ENCODE data around the gene IPCEF1. TPM values are rescaled to one million over a fixed set of nuclear protein-coding genes. Genes with fewer than 3 reads are reported as not detected.

Gene IPCEF1
- total RNA-seq, 4 donors from 2014 or later = 0.63 to 5.3 (median 1.9) TPM

DNA sequence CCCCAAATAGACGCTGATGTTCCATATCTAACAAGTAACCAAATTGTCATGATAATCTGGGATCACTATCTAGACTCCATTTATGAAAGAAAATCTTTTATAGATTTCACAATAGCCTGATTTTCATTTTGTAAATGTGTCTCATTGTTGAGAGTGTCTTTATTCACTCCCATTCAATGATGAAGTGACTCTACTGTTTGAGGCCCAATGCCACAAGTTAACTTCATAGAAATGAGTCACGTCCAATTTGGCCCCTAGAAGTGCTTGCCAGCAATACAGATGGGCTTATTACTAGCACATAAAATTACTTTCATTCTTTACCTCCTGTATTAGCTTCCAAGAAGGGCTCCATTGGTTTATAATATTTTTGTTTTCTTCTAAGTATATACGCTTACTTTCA, 6.3 kb downstream of the IPCEF1 start:
- DNase-seq (ENCODE audit: low spot score in 2 of 2) = no peak
- Histone ChIP-seq H3K36me3 (no peaks in the 10 kb centered on the region), H3K4me3 (no peak overlapping the region), H3K27ac (peak overlapping the region; percentile 53 to 75 (median 70)), H3K4me1 (peaks cover 0 to 5% (median 0%) of the 10 kb centered on the region in 4 donors), H3K9me3 (no peaks in the 10 kb centered on the region), H3K27me3 (no peaks in the 10 kb centered on the region)
- 58 to 61% methylated on average over 3 of the region's 3 CpGs for WGBS, 2 donors
- TF ChIP-seq, protein P1, sequence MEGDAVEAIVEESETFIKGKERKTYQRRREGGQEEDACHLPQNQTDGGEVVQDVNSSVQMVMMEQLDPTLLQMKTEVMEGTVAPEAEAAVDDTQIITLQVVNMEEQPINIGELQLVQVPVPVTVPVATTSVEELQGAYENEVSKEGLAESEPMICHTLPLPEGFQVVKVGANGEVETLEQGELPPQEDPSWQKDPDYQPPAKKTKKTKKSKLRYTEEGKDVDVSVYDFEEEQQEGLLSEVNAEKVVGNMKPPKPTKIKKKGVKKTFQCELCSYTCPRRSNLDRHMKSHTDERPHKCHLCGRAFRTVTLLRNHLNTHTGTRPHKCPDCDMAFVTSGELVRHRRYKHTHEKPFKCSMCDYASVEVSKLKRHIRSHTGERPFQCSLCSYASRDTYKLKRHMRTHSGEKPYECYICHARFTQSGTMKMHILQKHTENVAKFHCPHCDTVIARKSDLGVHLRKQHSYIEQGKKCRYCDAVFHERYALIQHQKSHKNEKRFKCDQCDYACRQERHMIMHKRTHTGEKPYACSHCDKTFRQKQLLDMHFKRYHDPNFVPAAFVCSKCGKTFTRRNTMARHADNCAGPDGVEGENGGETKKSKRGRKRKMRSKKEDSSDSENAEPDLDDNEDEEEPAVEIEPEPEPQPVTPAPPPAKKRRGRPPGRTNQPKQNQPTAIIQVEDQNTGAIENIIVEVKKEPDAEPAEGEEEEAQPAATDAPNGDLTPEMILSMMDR (IDR thresholded peaks at IDR 0.05) = no peak
- TF ChIP-seq EP300 (IDR thresholded peaks at IDR 0.05) = peak in 1 of 2 donors; percentile 69
- no peak for TF ChIP-seq POLR2A (IDR thresholded peaks at IDR 0.05)

DNA sequence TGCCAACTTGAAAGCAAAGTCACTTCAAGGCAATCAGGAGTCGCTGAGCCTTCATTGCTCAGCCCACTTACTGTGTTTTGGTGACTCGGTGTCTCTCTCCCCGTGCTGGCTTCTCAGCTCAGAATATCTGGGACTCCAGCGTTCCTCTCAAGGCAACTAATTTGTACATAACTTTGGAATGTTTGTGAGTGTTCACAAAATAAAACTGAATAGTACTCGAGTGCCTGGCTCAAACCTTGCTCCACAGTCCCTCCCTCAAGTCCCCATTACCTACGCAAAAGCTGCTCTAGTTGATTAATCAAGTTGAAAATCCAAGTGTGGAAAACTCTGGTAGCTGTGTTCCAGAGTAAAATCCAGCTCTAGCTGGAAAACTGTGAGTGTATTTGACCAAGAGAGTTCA, 8.6 kb downstream of the IPCEF1 start:
- Histone ChIP-seq H3K27ac (peak overlapping the region in 2 of 4 donors; percentile 34 to 56), H3K27me3 (no peaks in the 10 kb centered on the region), H3K9me3 (no peaks in the 10 kb centered on the region), H3K36me3 (no peaks in the 10 kb centered on the region), H3K4me3 (no peak overlapping the region), H3K4me1 (peaks cover 0 to 5% (median 0%) of the 10 kb centered on the region in 4 donors)
- 81 to 83% methylated on average over 6 of the region's 6 CpGs for WGBS, 2 donors
- TF ChIP-seq, protein P1 (IDR thresholded peaks at IDR 0.05) = no peak
- TF ChIP-seq POLR2A (IDR thresholded peaks at IDR 0.05) (no peak), EP300 (IDR thresholded peaks at IDR 0.05) (no peak)
- DNase-seq (ENCODE audit: low spot score in 2 of 2) = no peak

DNA sequence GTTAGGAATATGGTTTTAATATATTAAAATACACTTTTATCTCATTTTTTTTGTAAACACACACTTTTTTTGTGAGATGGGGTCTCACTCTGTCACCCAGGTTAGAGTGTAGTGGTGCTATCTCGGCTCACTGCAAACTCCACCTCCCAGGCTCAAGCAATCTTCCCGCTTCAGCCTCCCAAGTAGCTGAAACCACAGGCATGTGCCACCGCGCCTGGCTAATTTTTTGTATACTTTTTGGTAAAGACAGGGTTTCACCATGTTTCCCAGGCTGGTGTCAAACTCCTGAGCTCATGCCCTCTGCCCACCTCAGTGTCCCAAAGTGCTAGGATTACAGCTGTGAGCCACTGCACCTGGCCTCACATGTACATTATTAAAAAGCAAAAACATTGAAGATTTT, 10.8 kb downstream of the IPCEF1 start:
- H3K27me3 ChIP-seq = no peaks in the 10 kb centered on the region
- 92 to 96% methylated on average over 4 of the region's 4 CpGs for WGBS, 2 donors
- TF ChIP-seq, protein P1 (IDR thresholded peaks at IDR 0.05) = no peak
- no peak for TF ChIP-seq POLR2A (IDR thresholded peaks at IDR 0.05)
- no peak for TF ChIP-seq EP300 (IDR thresholded peaks at IDR 0.05)
- DNase-seq (ENCODE audit: low spot score in 2 of 2) = no peak
- H3K4me1 ChIP-seq = peaks cover 0 to 11% (median 3%) of the 10 kb centered on the region in 4 donors
- H3K36me3 ChIP-seq = no peaks in the 10 kb centered on the region
- H3K4me3 ChIP-seq = no peak overlapping the region
- no peak overlapping the region for H3K27ac ChIP-seq
- H3K9me3 ChIP-seq = no peaks in the 10 kb centered on the region

DNA sequence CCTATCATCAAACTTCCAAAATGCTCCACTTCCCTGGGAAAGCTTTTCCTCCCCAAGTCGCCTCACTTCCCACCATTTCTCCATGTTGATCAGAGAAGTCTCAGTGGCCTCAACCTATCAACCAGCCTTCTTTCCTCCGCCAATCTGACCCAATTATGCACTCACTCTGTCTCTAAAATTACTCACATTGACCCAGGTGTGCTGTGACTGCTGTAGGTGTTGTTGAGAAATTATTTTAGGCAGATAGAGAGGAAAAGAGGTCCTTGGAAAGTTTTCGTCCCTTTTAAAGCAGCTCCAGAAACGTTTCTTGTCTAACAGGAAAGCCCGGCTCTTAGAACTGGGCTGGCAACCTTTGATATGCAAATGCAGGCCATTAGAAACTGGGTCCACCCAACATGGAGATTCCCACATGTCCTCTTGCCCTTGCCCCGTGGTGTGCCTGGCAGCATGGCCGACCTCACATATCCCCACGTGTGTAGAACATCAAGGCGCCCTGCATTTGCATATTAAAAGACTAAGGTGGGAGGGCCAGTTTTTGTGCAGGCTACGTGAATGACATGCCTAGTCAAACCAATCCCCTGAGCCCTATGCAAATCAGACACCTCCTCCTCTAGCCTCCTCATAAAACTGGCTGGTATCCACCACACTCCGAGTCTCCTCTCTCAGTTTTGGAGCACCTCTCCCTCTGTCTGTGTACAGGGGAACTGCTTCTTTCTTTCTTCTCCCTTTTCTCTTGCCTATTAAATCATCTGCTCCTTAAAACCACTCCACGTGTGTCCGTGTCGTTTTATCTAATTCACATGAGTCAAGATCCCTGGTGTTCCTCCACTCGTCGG, 12.9 kb downstream of the IPCEF1 start:
- Histone ChIP-seq H3K4me3 (no peak overlapping the region), H3K9me3 (no peaks in the 10 kb centered on the region), H3K36me3 (no peaks in the 10 kb centered on the region), H3K4me1 (peaks cover 0 to 7% (median 3%) of the 10 kb centered on the region in 4 donors), H3K27ac (no peak overlapping the region), H3K27me3 (no peaks in the 10 kb centered on the region)
- WGBS, 2 donors = 63 to 73% methylated on average over 16 of the region's 16 CpGs
- TF ChIP-seq POLR2A (IDR thresholded peaks at IDR 0.05) = no peak
- TF ChIP-seq EP300 (IDR thresholded peaks at IDR 0.05) = no peak
- TF ChIP-seq, protein P1 (IDR thresholded peaks at IDR 0.05) = no peak
- no peak for DNase-seq (ENCODE audit: low spot score in 2 of 2)

DNA sequence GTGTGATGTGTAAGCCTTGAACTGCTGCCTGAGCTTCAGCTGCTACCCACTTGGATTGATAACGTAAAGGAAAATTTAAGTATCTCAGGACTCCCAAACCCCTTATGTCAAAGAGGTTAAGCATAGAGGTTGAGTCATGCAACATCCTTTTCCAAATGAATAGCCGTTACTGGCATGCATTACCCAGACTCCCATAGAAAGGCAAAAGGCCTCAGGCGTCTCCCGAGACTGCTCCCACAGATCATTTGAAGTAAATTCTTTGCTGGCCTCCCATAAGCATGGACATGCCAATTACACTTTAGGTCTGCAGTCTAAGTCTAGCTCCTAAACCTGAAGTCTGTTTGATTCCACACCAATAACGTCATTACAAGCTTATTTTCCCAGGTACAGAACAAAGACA, 14.7 kb downstream of the IPCEF1 start:
- Histone ChIP-seq H3K9me3 (no peaks in the 10 kb centered on the region), H3K36me3 (no peaks in the 10 kb centered on the region), H3K4me1 (peaks cover 0 to 7% (median 3%) of the 10 kb centered on the region in 4 donors), H3K27ac (peak overlapping the region in 1 of 4 donors; percentile 73), H3K27me3 (no peaks in the 10 kb centered on the region), H3K4me3 (no peak overlapping the region)
- 44 to 52% methylated on average over 5 of the region's 5 CpGs for WGBS, 2 donors
- no peak for DNase-seq (ENCODE audit: low spot score in 2 of 2)
- TF ChIP-seq, protein P1 (IDR thresholded peaks at IDR 0.05) = no peak
- no peak for TF ChIP-seq EP300 (IDR thresholded peaks at IDR 0.05)
- no peak for TF ChIP-seq POLR2A (IDR thresholded peaks at IDR 0.05)

Data from tibial nerve (tissue), 4 donors.